Measurements from ENCODE around the gene SHROOM4.
A peak's percentile ranks its signal among the peaks of the same experiment; 100 is the strongest.

The SHROOM4 gene, protein sequence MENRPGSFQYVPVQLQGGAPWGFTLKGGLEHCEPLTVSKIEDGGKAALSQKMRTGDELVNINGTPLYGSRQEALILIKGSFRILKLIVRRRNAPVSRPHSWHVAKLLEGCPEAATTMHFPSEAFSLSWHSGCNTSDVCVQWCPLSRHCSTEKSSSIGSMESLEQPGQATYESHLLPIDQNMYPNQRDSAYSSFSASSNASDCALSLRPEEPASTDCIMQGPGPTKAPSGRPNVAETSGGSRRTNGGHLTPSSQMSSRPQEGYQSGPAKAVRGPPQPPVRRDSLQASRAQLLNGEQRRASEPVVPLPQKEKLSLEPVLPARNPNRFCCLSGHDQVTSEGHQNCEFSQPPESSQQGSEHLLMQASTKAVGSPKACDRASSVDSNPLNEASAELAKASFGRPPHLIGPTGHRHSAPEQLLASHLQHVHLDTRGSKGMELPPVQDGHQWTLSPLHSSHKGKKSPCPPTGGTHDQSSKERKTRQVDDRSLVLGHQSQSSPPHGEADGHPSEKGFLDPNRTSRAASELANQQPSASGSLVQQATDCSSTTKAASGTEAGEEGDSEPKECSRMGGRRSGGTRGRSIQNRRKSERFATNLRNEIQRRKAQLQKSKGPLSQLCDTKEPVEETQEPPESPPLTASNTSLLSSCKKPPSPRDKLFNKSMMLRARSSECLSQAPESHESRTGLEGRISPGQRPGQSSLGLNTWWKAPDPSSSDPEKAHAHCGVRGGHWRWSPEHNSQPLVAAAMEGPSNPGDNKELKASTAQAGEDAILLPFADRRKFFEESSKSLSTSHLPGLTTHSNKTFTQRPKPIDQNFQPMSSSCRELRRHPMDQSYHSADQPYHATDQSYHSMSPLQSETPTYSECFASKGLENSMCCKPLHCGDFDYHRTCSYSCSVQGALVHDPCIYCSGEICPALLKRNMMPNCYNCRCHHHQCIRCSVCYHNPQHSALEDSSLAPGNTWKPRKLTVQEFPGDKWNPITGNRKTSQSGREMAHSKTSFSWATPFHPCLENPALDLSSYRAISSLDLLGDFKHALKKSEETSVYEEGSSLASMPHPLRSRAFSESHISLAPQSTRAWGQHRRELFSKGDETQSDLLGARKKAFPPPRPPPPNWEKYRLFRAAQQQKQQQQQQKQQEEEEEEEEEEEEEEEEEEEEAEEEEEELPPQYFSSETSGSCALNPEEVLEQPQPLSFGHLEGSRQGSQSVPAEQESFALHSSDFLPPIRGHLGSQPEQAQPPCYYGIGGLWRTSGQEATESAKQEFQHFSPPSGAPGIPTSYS (N-terminal part only)

DNA sequence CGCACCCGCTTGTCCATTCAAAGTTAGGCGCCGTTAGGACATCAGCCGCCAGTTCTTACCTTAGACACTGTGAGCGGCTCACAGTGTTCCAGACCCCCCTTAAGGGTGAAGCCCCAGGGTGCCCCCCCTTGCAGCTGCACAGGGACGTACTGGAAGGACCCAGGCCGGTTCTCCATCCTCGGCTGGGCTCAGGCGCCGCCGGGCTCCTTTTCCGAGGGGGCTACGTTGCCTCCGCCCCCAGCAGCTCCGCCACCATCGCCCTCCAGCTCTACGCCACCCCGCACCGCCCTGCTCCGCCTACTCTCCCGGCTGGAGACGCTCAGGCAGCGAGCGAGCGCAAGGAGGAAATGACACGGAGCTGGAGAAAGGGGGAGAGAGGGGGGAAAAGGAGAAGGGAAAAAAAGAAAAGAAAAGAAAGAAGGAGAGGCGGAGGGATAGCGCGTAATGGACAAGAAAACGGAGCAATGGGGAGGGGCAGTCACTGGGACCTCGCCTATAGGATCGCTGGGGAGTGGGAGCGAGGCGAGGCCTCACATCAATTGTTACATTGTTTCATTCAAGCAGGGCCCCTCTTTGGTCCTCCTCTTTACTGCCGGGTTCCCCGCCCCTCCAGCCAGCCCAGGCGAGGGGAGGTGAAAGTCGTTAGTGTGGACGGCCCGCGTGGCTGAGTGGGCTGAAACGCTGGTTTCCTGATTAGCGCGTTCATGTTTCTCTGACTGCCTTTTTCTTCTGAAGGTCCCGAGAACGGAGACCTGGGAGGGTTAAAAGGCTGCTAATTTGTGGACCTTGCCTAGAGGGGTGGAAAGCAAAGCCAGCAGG, at the start of gene SHROOM4:
Gene SHROOM4, minus strand, starts transcription at position 352 of the 819 bp plus-strand sequence. Its CDS starts 176 bp downstream, at position 176.
- peak; percentile 7 for DNase-seq

DNA sequence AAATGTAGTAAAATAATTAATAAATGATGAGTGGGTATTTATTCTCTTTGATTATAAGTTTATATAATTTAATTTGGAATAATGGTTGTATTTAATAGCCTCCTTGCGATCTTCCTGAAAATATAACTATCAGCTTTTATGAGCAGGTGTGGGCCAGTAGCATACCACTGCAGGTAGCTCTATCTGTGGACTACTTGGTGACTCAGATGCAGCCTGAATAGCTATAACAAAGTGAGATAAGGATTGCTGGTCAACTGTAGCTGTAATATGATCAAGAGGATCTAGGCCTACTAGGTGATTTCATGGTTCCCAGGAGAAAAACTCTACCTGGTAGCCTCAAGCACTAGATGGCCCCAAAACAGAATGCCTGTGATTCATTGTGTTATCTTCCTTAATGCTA, 49.5 kb upstream of the SHROOM4 start:
- no peak for DNase-seq

DNA sequence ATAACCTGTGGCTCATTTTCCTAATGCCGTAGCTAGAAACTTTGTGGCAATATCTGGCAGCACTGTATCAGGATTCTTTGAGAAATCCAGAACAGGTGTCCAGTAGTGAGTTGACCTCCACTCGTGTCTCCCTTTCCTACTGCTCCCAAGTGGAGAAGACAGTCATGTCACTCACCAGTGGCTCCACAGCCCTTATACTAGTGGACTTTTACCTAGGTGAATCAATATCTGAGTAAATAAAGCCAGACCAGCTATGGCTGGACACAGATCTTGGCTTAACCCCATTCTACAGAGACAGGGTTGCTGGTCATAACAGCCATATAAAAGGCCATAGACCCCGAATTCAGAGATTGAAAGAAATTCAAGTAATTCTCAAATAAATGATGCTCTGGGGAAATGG, 46.5 kb upstream of the SHROOM4 start:
- DNase-seq, result no peak

DNA sequence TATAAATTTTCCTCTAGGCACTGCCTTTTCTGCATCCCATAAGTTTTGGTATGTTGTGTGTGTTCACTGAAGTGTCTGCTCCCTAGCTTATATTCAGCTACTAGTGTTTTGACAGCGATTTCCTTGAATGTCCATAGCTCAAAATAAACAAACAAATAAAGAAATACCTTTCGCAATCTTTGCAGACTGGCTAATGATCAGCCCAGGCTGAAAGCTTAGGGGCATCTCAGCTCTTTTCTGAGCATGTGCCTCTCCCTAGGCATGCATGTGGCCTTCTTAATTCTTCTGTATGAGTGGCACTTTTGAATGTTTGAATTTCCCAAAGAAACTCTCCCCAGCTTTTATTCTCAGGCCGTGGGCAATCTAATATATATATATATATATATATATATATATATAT, 44.6 kb upstream of the SHROOM4 start:
- DNase-seq, result no peak

DNA sequence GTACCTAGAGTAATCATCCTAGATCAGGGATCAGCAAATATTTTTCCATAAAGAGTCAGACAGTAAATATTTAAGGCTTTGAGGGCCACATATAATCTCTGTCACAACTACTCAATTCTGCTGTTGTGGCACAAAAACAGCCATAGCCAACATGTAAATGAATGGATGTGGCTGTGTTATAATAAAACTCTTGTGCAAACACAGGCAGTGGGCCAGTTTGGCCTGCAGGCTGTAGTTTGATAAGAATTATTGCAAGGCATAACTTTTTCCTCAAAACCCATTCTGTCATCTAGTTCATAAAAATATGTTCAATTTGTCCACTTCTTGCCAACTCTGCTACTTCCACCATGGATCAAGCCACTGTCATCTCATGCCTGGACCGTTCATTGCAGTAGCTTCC, 39.4 kb upstream of the SHROOM4 start:
- no peak for DNase-seq

DNA sequence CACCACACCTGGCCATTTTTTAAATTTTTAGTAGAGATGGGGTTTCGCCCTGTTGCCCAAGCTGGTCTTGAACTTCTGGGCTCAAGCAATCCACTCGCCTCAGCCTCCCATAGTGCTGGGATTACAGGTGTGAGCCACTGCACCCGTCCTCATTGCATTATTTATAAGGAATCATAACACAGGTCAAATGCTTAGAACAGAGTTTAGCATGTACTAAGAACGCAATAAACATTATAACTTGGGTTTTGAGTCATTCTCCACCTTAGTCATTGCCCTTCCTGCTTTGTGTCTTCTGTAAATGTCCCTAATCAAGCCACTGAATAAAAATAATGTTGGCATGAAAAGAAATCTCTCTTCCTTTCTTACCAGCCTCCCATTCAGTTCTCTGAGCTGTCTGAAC, 38.5 kb upstream of the SHROOM4 start:
- no peak for DNase-seq

DNA sequence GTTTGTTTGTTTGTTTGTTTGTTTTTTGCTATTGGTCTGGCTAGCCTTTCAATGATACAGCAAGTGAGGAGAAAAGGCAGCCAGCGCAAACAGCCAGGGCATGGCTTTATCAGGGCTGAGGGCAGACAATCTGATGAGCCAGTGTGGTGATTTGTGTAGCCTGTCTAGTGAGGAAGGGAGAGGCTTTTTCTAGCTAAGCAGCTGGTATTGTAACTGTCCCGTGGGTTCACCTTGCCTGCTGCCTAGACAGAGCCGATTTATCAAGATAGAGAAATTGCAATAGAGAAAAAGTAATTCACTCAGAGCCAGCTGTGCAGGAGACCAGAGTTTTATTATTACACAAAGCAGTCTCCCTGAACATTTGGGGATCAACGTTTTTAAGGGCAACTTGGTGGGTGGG, 28.2 kb upstream of the SHROOM4 start:
- DNase-seq, result no peak

DNA sequence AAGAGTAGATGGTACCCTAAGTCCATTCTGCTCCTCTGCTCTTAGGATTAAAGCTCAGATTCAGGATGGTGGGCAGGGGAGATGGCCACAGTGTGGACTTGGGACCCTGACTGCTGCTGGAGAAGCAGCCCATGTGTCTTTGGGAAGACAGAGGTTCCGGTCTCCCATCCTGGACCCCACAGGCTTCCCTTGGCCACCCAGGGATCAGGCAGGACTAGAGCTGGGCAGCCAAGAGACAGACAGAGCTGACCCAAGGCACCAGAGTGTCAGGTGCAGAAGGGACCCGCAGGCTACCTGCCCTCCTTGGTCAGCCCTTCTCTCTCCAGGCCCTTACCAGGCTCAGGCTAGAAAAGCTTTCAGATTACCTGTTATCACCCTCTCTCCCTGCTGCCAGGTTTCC, 25.7 kb upstream of the SHROOM4 start:
- no peak for DNase-seq

DNA sequence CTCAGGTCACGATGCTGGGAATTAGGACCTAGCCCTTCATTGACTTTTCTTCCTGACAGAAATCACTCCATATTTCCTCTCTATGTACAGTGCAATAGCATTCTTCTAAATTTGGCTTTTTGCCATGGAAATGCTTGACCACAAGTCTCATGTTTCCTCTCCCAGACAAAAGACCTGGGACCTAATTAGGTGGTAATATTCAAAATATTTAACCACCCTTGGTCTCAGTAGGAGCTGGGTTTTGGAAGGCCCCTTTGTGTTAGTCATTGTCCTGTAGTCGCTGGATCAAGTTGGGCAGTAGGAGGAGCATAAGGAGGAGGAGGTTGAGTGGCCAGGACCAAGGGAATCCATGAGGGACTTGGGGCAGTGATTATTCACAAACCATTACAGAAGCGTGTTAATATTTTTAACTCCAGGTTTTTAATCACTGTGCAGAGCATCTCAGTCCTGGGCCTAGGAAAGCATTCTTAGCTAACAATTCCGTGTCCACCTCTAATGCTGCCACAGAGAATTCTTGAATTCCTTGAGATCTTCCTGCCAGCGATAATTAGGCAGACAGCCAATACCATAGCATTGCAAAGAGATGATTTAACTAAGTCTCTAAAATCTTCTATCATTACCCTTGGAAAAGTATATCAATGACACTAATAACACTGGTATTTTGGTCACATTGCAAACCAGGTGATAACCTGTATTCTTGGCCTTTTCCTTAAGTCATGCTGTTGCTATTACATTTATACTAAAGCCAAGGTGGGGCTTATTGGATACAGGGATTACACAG, 25.0 kb upstream of the SHROOM4 start:
- no peak for DNase-seq

DNA sequence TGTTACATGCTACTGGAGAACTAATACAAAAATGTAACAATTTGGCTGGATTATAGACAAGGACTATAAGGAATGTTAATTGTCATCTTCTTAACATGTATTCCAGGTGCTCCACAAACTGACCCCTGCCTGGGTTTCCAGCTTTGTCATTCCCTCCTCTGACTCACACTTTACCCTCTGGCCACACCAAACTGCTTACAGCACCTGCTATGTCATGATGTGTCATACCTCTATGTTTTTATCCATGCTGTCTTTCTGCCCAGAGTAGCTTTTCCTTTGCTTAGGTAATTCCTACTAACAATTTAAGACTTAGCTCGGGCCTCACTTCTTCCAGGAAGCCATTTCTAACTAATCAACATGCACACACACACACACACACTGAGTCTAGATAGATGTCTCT, 14.0 kb upstream of the SHROOM4 start:
- DNase-seq, result no peak

DNA sequence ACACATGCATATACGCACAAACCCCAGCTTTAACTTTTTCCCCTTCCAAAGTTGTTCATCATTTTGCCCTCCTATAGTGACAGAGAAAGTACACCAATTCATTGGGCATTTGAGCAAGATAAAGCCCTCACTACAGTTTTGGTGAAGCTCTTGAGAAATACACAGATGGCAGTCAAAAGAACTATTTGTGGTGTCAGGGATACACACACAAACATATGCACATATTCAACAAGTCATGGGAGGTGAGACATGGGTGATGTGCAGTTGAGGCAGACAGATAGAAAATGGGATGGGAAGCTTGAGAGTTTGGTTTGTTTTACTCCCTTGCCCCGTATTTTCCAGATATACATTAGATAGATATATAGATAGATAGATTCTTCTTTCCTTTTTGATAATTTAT, 11.8 kb upstream of the SHROOM4 start:
- no peak for DNase-seq

DNA sequence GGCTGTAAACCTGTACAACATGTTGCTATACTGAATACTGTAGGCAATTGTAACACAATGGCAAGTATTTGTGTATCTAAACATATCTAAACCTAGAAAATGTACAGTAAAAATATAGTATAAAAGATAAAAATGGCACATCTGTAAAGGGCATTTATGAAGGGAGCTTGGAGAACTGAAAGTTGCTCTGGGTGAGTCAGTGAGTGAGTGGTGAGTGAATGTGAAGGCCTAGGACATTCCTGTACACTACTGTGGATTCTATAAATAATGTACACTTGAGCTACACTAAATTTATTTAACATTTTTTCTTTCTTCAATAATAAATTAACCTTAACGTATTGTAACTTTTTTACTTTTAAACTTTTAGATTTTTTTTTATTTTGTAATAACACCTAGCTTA, 5.0 kb upstream of the SHROOM4 start:
- DNase-seq, result no peak

DNA sequence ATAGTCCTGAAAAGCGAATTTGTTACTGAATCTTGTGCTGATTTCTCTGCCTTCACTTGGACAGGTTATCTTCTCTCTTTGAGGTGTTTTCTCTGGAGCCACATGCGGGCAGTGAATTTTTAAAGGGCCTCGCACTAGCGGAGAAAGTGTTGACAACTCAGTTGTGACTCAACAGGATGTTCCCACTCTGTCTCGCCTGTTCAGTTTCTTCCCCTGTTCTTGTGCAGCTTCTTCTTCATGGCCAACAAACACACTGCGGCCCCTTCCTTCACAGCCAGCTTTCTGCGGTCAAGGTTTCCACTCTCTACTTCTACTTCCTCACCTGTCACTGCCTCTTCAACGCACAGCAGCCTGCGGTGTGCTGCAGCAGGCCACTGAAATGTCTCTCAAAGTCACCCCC, 1.1 kb upstream of the SHROOM4 start:
- DNase-seq, result no peak

DNA sequence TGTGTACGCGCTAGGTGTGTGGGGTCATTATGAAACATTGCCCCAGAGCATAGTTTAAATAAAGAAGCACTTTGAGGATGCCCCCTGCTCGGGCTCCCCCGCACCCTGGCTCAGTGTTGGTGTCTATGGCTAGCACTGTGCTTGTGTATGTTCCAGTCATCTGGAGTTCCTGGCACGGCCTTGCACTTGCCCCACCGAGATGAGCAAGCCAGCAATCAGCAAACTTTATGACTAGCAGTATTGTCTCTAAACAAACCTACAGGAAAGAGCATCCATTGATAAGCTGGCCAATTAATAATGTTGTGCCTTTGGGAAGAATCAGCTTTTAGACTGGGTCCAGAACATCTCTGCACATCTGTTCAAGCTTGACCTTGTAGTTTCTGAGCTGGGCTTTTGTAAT, 707 bp upstream of the SHROOM4 start:
- no peak for DNase-seq

DNA sequence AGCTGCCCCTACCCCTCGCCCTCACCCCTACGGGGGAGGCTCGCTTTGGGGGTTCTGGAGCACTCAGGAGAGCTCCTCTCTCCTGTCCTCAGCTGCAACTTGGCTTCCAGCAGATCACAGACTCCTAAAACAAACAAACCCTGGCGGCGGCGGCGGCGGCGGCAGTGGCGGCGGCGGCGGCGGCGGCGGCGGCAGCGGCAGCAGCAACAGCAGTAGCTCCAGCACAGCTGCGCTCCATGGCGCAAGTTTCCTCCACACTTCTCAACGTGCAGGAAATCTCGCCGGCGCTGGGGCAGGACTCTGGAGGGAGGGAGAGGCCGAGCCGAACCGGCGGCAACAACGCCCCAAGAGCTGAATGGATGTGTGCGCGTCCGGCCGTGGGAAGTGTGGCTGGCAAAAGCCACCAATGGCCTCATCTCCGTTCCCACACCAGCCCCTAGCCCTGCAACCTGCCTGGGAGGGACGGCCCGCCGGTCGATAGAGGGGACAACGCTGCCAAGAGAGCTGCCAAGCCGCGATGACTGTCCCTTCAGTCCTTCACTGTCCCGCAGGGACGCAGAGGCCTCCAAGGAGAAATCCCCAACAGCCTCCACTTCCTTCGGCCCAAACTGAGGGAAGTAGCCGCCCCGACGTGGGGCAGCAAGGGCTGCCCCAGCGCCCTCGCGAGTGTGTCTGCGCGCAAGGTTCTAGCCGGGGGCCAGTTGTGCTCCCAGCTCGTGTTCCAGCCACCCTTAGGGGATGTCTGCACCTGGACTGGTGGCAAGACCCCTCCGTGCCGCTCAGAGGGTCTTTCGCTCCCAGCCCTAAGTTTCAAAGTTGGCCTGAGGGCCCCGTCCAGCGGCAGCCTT, 775 bp downstream of the SHROOM4 start:
- peak; percentile 14 for DNase-seq

DNA sequence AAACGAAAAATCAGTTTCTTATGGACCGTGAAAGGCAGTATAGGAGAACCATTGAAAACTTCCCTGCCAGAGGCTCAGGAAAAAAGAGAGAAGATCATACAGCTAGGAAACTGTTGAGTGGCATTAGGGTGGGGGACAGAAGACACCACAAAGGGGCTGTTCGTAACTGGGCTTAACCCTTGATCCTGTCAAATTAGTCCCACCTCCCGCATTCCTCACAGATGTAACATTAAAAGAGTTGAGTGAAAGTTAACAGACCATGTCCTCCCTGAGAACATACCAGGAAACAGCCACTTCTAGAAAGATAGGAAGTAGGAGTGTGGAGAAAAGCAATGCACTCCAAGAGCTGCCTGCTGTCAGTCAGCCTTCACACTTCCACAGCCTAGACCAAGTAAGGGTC, 8.7 kb downstream of the SHROOM4 start:
- DNase-seq, result no peak

DNA sequence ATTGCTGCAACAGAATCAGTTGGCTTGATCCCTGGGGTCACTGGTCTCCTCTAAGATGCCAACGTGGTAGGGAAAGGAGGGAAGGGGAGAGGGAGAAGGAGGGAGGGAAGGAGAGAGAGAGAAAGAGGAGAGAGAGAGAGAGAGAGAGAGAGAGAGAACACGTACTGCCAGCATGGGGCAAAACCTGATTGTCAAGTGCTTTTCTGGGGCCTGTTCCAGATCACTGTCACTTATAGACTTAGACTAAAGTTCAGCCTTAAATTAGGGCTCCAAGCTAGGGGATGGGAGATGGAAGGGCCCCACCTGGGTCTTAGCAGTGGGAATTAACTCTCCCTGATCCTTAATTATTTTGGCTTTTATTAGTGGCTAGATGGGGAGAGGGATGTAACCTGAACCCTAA, 12.9 kb downstream of the SHROOM4 start:
- DNase-seq, result no peak

DNA sequence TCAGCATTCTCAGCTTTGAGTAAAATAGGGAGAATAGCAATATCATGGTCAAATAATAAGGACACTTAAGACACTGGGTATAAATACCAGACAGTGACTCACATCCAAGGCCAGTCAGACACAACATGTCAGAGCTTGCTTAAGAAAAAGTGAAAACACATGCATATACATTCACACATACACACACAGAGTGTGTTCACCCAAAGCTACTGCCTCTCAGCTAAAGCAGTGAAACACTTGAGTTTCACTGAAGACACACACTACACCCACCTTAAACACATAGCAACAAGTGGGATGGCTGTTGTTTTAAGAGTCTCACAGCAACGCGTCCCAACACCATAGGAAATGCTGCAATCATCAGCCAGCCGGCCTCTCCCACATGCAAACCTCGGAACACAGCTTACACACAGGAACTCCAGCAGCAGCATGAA, 14.4 kb downstream of the SHROOM4 start:
- DNase-seq, result peak; percentile 10

DNA sequence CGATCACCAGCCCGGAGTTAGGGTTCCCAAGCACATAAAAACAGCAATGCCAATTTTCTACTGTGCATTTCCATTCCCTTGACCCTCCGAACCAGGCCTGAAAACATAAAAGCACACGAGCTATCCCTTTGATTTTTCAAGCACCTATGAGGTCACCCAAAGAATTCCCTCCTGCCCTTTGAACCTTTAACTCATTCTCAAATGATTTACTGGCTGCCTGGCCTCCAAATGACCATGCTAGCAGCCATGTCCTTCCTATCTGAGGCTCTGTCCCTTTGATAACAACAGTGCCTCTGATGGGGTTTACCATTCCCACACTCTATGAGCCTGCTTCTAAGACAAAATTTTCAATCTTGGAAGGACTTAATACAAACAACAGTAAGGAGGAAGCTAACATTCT, 15.2 kb downstream of the SHROOM4 start:
- DNase-seq, result no peak

DNA sequence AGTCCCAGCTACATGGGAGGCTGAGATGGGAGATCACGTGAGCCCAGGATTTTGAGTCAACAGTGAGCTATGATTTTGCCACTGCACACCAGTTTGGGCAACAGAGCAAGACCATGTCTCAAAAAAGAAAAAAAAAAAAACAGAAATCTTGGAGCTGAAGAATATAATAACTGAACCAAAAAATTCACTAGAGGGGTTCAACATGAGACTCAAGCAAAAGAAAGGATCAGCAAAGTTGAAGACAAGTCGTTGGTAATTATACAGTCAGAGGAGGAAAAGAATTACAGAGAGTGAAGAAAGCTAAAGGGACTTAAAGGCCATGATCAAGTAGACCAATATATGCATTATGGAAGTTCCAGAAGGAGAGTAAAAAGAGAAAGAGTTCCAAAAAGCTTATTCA, 26.9 kb downstream of the SHROOM4 start:
- no peak for DNase-seq

DNA sequence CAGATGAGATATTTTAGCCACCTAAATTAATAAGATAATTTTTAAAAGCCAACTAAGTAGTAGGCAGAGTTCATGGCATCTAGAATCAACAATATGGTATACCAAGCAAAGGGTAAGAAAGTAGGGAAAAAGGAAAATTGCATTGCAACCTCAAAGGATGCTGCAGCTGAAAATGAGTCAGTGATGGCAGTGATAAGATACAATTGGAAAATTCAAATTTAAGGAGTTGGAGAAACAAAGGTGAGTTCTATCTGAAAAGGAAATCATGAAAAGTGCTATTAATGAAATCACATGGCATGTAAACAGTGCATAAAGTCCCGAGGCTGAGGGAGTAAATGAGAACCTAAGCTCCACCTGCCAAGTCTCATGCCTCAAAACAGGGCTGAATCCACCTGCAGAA, 33.9 kb downstream of the SHROOM4 start:
- DNase-seq, result no peak
